ENCODE results near the gene CEP85. TPM values are rescaled to one million over a fixed set of nuclear protein-coding genes. Genes with fewer than 3 reads are reported as not detected.
A peak's percentile ranks its signal among the peaks of the same experiment; 100 is the strongest.

CEP85 gene
- total and polyA plus RNA-seq, 4 donors: 2.6 to 14.6 (median 5.3) TPM

DNA sequence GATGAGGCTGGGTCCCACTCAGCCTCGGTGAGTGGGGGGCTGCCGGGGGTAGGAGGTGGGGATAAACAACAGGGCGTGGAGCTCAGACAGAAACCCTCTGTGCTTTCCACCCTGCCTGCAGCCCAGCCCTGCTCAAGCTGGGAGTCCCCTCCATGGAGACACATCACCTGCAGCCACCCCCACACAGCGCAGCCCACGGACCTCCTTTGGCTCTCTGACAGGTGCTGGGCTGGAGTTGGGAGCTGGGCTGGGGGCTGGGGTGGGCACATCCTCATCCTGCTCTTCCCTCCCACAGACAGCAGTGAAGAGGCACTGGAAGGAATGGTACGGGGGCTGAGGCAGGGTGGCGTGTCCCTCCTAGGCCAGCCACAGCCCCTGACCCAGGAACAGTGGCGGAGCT is 45.5 kb upstream of the CEP85 start (continued):
- TF ChIP-seq YY1 (IDR thresholded peaks at IDR 0.05): no peak
- TF ChIP-seq, protein P1, sequence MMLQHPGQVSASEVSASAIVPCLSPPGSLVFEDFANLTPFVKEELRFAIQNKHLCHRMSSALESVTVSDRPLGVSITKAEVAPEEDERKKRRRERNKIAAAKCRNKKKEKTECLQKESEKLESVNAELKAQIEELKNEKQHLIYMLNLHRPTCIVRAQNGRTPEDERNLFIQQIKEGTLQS (IDR thresholded peaks at IDR 0.05): no peak
- TF ChIP-seq FOXA1 (IDR thresholded peaks at IDR 0.05): no peak
- TF ChIP-seq FOXA2 (IDR thresholded peaks at IDR 0.05): no peak

DNA sequence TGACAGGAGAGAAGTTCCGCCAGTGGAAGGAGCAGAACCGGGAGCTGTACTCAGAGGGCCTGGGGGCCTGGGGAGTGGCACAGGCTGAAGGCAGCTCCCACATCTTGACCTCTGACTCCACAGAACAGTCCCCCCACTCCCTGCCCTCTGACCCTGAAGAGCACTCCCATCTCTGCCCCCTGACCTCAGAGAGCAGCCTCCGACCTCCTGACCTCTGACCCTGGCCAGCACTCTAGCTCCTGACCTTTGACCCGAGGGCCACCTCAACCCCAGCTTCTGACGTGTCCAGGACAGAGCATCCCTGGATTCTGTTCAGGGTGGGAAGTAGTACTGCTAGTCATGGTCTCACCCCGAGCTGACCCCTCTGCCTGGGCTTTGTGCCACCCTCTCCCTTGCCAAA is 44.7 kb upstream of the CEP85 start:
- no peaks in the 10 kb centered on the region for H3K36me3 ChIP-seq (ENCODE audit: control insufficient read depth in 4 of 4, insufficient read depth in 3 of 4, low read depth in 1 of 4, low read length in 3 of 4)
- no peaks in the 10 kb centered on the region for H3K4me1 ChIP-seq (ENCODE audit: control insufficient read depth in 4 of 4, insufficient read depth in 4 of 4, low read length in 3 of 4)
- no peak overlapping the region for H3K9ac ChIP-seq (ENCODE audit: low read depth in 1 of 2, low read length in 2 of 2)
- H3K9me3 ChIP-seq (ENCODE audit: control insufficient read depth in 4 of 4, low read length in 3 of 4): no peaks in the 10 kb centered on the region
- no peaks in the 10 kb centered on the region for H3K27me3 ChIP-seq (ENCODE audit: control insufficient read depth in 4 of 4, insufficient read depth in 4 of 4, low read length in 3 of 4)
- no peak for DNase-seq (ENCODE audit: low spot score)
- H3K27ac ChIP-seq (ENCODE audit: low read depth in 1 of 2, low read length in 2 of 2): no peak overlapping the region
- no peak for TF ChIP-seq HNF4A (conservative IDR thresholded peaks at IDR 0.05)
- TF ChIP-seq GABPA (IDR thresholded peaks at IDR 0.05 in 1 of 2, conservative IDR thresholded peaks at IDR 0.05 in 1 of 2): no peak
- TF ChIP-seq, protein P2, sequence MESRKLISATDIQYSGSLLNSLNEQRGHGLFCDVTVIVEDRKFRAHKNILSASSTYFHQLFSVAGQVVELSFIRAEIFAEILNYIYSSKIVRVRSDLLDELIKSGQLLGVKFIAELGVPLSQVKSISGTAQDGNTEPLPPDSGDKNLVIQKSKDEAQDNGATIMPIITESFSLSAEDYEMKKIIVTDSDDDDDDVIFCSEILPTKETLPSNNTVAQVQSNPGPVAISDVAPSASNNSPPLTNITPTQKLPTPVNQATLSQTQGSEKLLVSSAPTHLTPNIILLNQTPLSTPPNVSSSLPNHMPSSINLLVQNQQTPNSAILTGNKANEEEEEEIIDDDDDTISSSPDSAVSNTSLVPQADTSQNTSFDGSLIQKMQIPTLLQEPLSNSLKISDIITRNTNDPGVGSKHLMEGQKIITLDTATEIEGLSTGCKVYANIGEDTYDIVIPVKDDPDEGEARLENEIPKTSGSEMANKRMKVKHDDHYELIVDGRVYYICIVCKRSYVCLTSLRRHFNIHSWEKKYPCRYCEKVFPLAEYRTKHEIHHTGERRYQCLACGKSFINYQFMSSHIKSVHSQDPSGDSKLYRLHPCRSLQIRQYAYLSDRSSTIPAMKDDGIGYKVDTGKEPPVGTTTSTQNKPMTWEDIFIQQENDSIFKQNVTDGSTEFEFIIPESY (IDR thresholded peaks at IDR 0.05): no peak
- peak; percentile 53 for TF ChIP-seq NR2F2 (IDR thresholded peaks at IDR 0.05)
- 77% methylated on average over 6 of the region's 6 CpGs for WGBS
- H3K4me3 ChIP-seq (ENCODE audit: low read depth in 1 of 3, low read length in 3 of 3): no peak overlapping the region

DNA sequence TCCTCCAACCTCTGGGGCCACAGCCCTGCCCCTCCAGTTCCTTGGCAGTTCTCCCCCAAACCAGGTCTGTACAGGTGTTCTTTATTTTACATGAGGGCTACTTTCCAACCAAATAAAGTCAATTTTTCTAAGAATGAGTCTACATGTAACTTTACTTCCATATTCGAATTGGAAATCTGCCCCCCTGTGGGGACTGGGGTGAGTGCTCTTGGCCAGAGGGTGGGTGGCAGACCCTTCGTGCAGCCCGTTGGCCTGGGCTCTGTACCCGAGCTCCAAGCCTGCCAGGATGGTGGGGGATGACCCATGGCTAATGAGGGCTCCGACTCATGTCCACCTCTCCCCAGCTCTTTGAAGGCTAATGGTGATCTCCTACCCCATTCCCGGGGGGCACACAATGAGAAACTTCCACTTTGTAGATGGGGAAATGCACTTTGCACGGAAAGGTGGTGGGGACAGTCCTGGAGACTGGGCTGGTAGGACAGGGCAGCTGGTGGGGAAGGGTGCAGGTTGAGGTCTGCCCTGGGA is 44.2 kb upstream of the CEP85 start:
- H3K9me3 ChIP-seq (ENCODE audit: control insufficient read depth in 4 of 4, low read length in 3 of 4): no peaks in the 10 kb centered on the region
- no peaks in the 10 kb centered on the region for H3K27me3 ChIP-seq (ENCODE audit: control insufficient read depth in 4 of 4, insufficient read depth in 4 of 4, low read length in 3 of 4)
- WGBS: 92% methylated on average over 7 of the region's 7 CpGs
- H3K27ac ChIP-seq (ENCODE audit: low read depth in 1 of 2, low read length in 2 of 2): no peak overlapping the region
- H3K36me3 ChIP-seq (ENCODE audit: control insufficient read depth in 4 of 4, insufficient read depth in 3 of 4, low read depth in 1 of 4, low read length in 3 of 4): no peaks in the 10 kb centered on the region
- no peak for DNase-seq (ENCODE audit: low spot score)
- H3K4me3 ChIP-seq (ENCODE audit: low read depth in 1 of 3, low read length in 3 of 3): no peak overlapping the region
- no peak overlapping the region for H3K9ac ChIP-seq (ENCODE audit: low read depth in 1 of 2, low read length in 2 of 2)
- no peaks in the 10 kb centered on the region for H3K4me1 ChIP-seq (ENCODE audit: control insufficient read depth in 4 of 4, insufficient read depth in 4 of 4, low read length in 3 of 4)
- TF ChIP-seq SP1 (IDR thresholded peaks at IDR 0.05): no peak
- TF ChIP-seq FOXA1 (IDR thresholded peaks at IDR 0.05): no peak
- no peak for TF ChIP-seq TAF1 (conservative IDR thresholded peaks at IDR 0.05)
- TF ChIP-seq RXRA (IDR thresholded peaks at IDR 0.05): no peak
- no peak for TF ChIP-seq JUND (IDR thresholded peaks at IDR 0.05)
- TF ChIP-seq, protein P3, sequence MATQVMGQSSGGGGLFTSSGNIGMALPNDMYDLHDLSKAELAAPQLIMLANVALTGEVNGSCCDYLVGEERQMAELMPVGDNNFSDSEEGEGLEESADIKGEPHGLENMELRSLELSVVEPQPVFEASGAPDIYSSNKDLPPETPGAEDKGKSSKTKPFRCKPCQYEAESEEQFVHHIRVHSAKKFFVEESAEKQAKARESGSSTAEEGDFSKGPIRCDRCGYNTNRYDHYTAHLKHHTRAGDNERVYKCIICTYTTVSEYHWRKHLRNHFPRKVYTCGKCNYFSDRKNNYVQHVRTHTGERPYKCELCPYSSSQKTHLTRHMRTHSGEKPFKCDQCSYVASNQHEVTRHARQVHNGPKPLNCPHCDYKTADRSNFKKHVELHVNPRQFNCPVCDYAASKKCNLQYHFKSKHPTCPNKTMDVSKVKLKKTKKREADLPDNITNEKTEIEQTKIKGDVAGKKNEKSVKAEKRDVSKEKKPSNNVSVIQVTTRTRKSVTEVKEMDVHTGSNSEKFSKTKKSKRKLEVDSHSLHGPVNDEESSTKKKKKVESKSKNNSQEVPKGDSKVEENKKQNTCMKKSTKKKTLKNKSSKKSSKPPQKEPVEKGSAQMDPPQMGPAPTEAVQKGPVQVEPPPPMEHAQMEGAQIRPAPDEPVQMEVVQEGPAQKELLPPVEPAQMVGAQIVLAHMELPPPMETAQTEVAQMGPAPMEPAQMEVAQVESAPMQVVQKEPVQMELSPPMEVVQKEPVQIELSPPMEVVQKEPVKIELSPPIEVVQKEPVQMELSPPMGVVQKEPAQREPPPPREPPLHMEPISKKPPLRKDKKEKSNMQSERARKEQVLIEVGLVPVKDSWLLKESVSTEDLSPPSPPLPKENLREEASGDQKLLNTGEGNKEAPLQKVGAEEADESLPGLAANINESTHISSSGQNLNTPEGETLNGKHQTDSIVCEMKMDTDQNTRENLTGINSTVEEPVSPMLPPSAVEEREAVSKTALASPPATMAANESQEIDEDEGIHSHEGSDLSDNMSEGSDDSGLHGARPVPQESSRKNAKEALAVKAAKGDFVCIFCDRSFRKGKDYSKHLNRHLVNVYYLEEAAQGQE (IDR thresholded peaks at IDR 0.05): no peak
- TF ChIP-seq EGR1 (IDR thresholded peaks at IDR 0.05; ENCODE audit: low read depth in 2 of 2): no peak
